Stimulated activated memory B cell treated with anti-CD40 and anti-IgM and Interleukin-4, amounts not matched to agents 10 μg/mL and 1 μg/mL and 100 μg/mL, for 72 hours (primary cell): Measurements from ENCODE around the gene GTPBP4.

Experiments used
- ATAC-seq: fragments of 150-1000 bp; cut with Tn5 transposase; 2 replicates; pipeline ENCODE4 v1.10.0; 2021
- H3K27ac Mint-ChIP-seq: one replicate; pipeline ENCODE4 v1.8.0; 2022; ENCODE audit warnings: mild to moderate bottlenecking, mixed read lengths
- H3K27me3 Mint-ChIP-seq: one replicate; pipeline ENCODE4 v1.8.0; 2022; ENCODE audit warnings: mixed read lengths
- H3K36me3 Mint-ChIP-seq: one replicate; pipeline ENCODE4 v1.8.0; 2022; ENCODE audit warnings: mixed read lengths
- H3K4me1 Mint-ChIP-seq: one replicate; pipeline ENCODE4 v1.8.0; 2022; ENCODE audit warnings: mixed read lengths
- H3K4me3 Mint-ChIP-seq: one replicate; pipeline ENCODE4 v1.8.0; 2022; ENCODE audit warnings: mild to moderate bottlenecking, moderate library complexity, mixed read lengths
- H3K9me3 Mint-ChIP-seq: one replicate; pipeline ENCODE4 v1.8.0; 2022; ENCODE audit warnings: mixed read lengths

The GTPBP4 gene

GRCh38 chr10:974785-975074 lies 13.5 kb upstream of the GTPBP4 start:
- Mint-ChIP-seq H3K27me3 (peaks cover 7% of the 10 kb centered on the region), H3K27ac (no peak overlapping the region), H3K36me3 (peaks cover 24% of the 10 kb centered on the region), H3K9me3 (peaks cover 23% of the 10 kb centered on the region), H3K4me3 (no peak overlapping the region), H3K4me1 (peaks cover 6% of the 10 kb centered on the region)
- ATAC-seq = no peak

GRCh38 chr10:976316-976715 lies 11.9 kb upstream of the GTPBP4 start:
- peaks cover 39% of the 10 kb centered on the region for H3K36me3 Mint-ChIP-seq
- H3K4me3 Mint-ChIP-seq = no peak overlapping the region
- peaks cover 30% of the 10 kb centered on the region for H3K9me3 Mint-ChIP-seq
- H3K27ac Mint-ChIP-seq = no peak overlapping the region
- ATAC-seq = no peak
- peaks cover 6% of the 10 kb centered on the region for H3K4me1 Mint-ChIP-seq
- H3K27me3 Mint-ChIP-seq = no peaks in the 10 kb centered on the region

GRCh38 chr10:978826-979421 lies 9.3 kb upstream of the GTPBP4 start:
- H3K27me3 Mint-ChIP-seq = no peaks in the 10 kb centered on the region
- no peaks in the 10 kb centered on the region for H3K4me1 Mint-ChIP-seq
- no peak overlapping the region for H3K27ac Mint-ChIP-seq
- peaks cover 46% of the 10 kb centered on the region for H3K36me3 Mint-ChIP-seq
- H3K4me3 Mint-ChIP-seq = no peak overlapping the region
- no peak for ATAC-seq
- peaks cover 25% of the 10 kb centered on the region for H3K9me3 Mint-ChIP-seq

GRCh38 chr10:980468-981093 lies 7.7 kb upstream of the GTPBP4 start:
- no peak overlapping the region for H3K4me3 Mint-ChIP-seq
- ATAC-seq = no peak
- H3K36me3 Mint-ChIP-seq = peaks cover 46% of the 10 kb centered on the region
- H3K9me3 Mint-ChIP-seq = peaks cover 22% of the 10 kb centered on the region
- no peaks in the 10 kb centered on the region for H3K27me3 Mint-ChIP-seq
- H3K27ac Mint-ChIP-seq = no peak overlapping the region
- H3K4me1 Mint-ChIP-seq = no peaks in the 10 kb centered on the region

- Mint-ChIP-seq H3K27ac (no peak overlapping the region), H3K4me1 (peaks cover 20% of the 10 kb centered on the region), H3K27me3 (no peaks in the 10 kb centered on the region)
Observed at GRCh38 chr10:983401-983800, 4.8 kb upstream of the GTPBP4 start.

GRCh38 chr10:983971-984655 lies 4.1 kb upstream of the GTPBP4 start:
- H3K36me3 Mint-ChIP-seq = peaks cover 29% of the 10 kb centered on the region
- no peak overlapping the region for H3K4me3 Mint-ChIP-seq

More at GRCh38 chr10:983401-983800, 4.8 kb upstream of the GTPBP4 start:
- Mint-ChIP-seq H3K4me3 (no peak overlapping the region), H3K36me3 (peaks cover 36% of the 10 kb centered on the region), H3K9me3 (peaks cover 14% of the 10 kb centered on the region)
- no peak for ATAC-seq

GRCh38 chr10:985361-985760 lies 2.9 kb upstream of the GTPBP4 start:
- H3K9me3 Mint-ChIP-seq = peaks cover 7% of the 10 kb centered on the region
- ATAC-seq = no peak
- no peaks in the 10 kb centered on the region for H3K27me3 Mint-ChIP-seq
- H3K27ac Mint-ChIP-seq = no peak overlapping the region
- H3K4me1 Mint-ChIP-seq = peaks cover 35% of the 10 kb centered on the region
- H3K36me3 Mint-ChIP-seq = peaks cover 30% of the 10 kb centered on the region
- no peak overlapping the region for H3K4me3 Mint-ChIP-seq

More at GRCh38 chr10:983971-984655, 4.1 kb upstream of the GTPBP4 start:
- no peak for ATAC-seq
- H3K27me3 Mint-ChIP-seq = no peaks in the 10 kb centered on the region
- no peak overlapping the region for H3K27ac Mint-ChIP-seq
- peaks cover 22% of the 10 kb centered on the region for H3K4me1 Mint-ChIP-seq
- peaks cover 9% of the 10 kb centered on the region for H3K9me3 Mint-ChIP-seq

GRCh38 chr10:986137-986825 lies 2.0 kb upstream of the GTPBP4 start:
- H3K9me3 Mint-ChIP-seq = no peaks in the 10 kb centered on the region
- no peaks in the 10 kb centered on the region for H3K27me3 Mint-ChIP-seq
- H3K36me3 Mint-ChIP-seq = peaks cover 27% of the 10 kb centered on the region
- peak overlapping the region; percentile 99 for H3K4me3 Mint-ChIP-seq
- no peak for ATAC-seq
- peak overlapping the region; percentile 99 for H3K27ac Mint-ChIP-seq
- peaks cover 43% of the 10 kb centered on the region for H3K4me1 Mint-ChIP-seq

GRCh38 chr10:986881-987619 lies 1.2 kb upstream of the GTPBP4 start:
- Mint-ChIP-seq H3K36me3 (peaks cover 19% of the 10 kb centered on the region), H3K27me3 (no peaks in the 10 kb centered on the region), H3K4me3 (peak overlapping the region; percentile 99), H3K4me1 (peaks cover 43% of the 10 kb centered on the region), H3K27ac (peak overlapping the region; percentile 99), H3K9me3 (no peaks in the 10 kb centered on the region)
- no peak for ATAC-seq

- H3K27me3 Mint-ChIP-seq = no peaks in the 10 kb centered on the region
- H3K27ac Mint-ChIP-seq = peak overlapping the region; percentile 99
- no peak for ATAC-seq
- H3K4me3 Mint-ChIP-seq = peak overlapping the region; percentile 99
- H3K4me1 Mint-ChIP-seq = peaks cover 48% of the 10 kb centered on the region
- no peaks in the 10 kb centered on the region for H3K9me3 Mint-ChIP-seq
- peaks cover 22% of the 10 kb centered on the region for H3K36me3 Mint-ChIP-seq
Observed at GRCh38 chr10:987620-987869, 689 bp upstream of the GTPBP4 start.

GRCh38 chr10:988667-989545 lies 672 bp downstream of the GTPBP4 start:
- no peaks in the 10 kb centered on the region for H3K27me3 Mint-ChIP-seq
- peaks cover 54% of the 10 kb centered on the region for H3K4me1 Mint-ChIP-seq
- ATAC-seq = peak; percentile 4
- peak overlapping the region; percentile 99 for H3K4me3 Mint-ChIP-seq
- H3K9me3 Mint-ChIP-seq = no peaks in the 10 kb centered on the region
- H3K27ac Mint-ChIP-seq = peak overlapping the region; percentile 99
- H3K36me3 Mint-ChIP-seq = peaks cover 25% of the 10 kb centered on the region

GRCh38 chr10:990808-991207 lies 2.6 kb downstream of the GTPBP4 start:
- H3K36me3 Mint-ChIP-seq = peaks cover 44% of the 10 kb centered on the region
- no peak overlapping the region for H3K27ac Mint-ChIP-seq
- H3K4me3 Mint-ChIP-seq = peak overlapping the region; percentile 45
- H3K9me3 Mint-ChIP-seq = no peaks in the 10 kb centered on the region
- peaks cover 54% of the 10 kb centered on the region for H3K4me1 Mint-ChIP-seq
- no peak for ATAC-seq
- no peaks in the 10 kb centered on the region for H3K27me3 Mint-ChIP-seq

GRCh38 chr10:992467-992866 lies 4.2 kb downstream of the GTPBP4 start:
- Mint-ChIP-seq H3K36me3 (peaks cover 60% of the 10 kb centered on the region), H3K27me3 (no peaks in the 10 kb centered on the region), H3K4me3 (no peak overlapping the region), H3K27ac (peak overlapping the region; percentile 48), H3K4me1 (peaks cover 43% of the 10 kb centered on the region), H3K9me3 (no peaks in the 10 kb centered on the region)
- no peak for ATAC-seq

- Mint-ChIP-seq H3K4me1 (peaks cover 40% of the 10 kb centered on the region), H3K27ac (peak overlapping the region; percentile 48), H3K27me3 (no peaks in the 10 kb centered on the region), H3K36me3 (peaks cover 64% of the 10 kb centered on the region), H3K9me3 (no peaks in the 10 kb centered on the region), H3K4me3 (no peak overlapping the region)
- ATAC-seq = no peak
Observed at GRCh38 chr10:992871-993270, 4.6 kb downstream of the GTPBP4 start.
